ENCODE results near the gene PSMG4. TPM values are rescaled to one million over a fixed set of nuclear protein-coding genes. Genes with fewer than 3 reads are reported as not detected.

Gene PSMG4
- total and polyA plus RNA-seq, 10 of the 15 experiments (the other 5 are each of a cell fraction or from before 2014, with no cell fraction given) = 7.1 to 62.6 (median 29.8) TPM

GRCh38 chr6:3258720-3259490 lies at the start of gene PSMG4 (continued):
- TF ChIP-seq, protein P1, sequence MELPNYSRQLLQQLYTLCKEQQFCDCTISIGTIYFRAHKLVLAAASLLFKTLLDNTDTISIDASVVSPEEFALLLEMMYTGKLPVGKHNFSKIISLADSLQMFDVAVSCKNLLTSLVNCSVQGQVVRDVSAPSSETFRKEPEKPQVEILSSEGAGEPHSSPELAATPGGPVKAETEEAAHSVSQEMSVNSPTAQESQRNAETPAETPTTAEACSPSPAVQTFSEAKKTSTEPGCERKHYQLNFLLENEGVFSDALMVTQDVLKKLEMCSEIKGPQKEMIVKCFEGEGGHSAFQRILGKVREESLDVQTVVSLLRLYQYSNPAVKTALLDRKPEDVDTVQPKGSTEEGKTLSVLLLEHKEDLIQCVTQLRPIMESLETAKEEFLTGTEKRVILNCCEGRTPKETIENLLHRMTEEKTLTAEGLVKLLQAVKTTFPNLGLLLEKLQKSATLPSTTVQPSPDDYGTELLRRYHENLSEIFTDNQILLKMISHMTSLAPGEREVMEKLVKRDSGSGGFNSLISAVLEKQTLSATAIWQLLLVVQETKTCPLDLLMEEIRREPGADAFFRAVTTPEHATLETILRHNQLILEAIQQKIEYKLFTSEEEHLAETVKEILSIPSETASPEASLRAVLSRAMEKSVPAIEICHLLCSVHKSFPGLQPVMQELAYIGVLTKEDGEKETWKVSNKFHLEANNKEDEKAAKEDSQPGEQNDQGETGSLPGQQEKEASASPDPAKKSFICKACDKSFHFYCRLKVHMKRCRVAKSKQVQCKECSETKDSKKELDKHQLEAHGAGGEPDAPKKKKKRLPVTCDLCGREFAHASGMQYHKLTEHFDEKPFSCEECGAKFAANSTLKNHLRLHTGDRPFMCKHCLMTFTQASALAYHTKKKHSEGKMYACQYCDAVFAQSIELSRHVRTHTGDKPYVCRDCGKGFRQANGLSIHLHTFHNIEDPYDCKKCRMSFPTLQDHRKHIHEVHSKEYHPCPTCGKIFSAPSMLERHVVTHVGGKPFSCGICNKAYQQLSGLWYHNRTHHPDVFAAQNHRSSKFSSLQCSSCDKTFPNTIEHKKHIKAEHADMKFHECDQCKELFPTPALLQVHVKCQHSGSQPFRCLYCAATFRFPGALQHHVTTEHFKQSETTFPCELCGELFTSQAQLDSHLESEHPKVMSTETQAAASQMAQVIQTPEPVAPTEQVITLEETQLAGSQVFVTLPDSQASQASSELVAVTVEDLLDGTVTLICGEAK (IDR thresholded peaks at IDR 0.05; ENCODE audit: borderline replicate concordance) = no peak
- TF ChIP-seq RAD21 (IDR thresholded peaks at IDR 0.05; ENCODE audit: insufficient read depth, low read depth, low read length) = no peak
- peak; percentile 83 for TF ChIP-seq LARP7 (IDR thresholded peaks at IDR 0.05)
- no peak for TF ChIP-seq ZNF217 (IDR thresholded peaks at IDR 0.05)
- no peak for TF ChIP-seq IRF4 (IDR thresholded peaks at IDR 0.05; ENCODE audit: low read depth, low read length)
- no peak for TF ChIP-seq IKZF2 (IDR thresholded peaks at IDR 0.05)
- TF ChIP-seq SREBF2 (IDR thresholded peaks at IDR 0.05; ENCODE audit: low read length) = no peak
- TF ChIP-seq STAT3 (IDR thresholded peaks at IDR 0.05; ENCODE audit: low read depth, low read length) = no peak
- TF ChIP-seq ZNF274 (IDR thresholded peaks at IDR 0.05; ENCODE audit: insufficient read depth, insufficient read length) = no peak
- peak; percentile 57; the same call in 1 of the 2 replicates for TF ChIP-seq STAT1 (conservative IDR thresholded peaks at IDR 0.05)
- no peak for TF ChIP-seq HDGF (IDR thresholded peaks at IDR 0.05)
- TF ChIP-seq FOXK2 (IDR thresholded peaks at IDR 0.05) = 0 out of 2 replicates have a peak, but pooled peaks have one; percentile 18
- TF ChIP-seq, protein P2, sequence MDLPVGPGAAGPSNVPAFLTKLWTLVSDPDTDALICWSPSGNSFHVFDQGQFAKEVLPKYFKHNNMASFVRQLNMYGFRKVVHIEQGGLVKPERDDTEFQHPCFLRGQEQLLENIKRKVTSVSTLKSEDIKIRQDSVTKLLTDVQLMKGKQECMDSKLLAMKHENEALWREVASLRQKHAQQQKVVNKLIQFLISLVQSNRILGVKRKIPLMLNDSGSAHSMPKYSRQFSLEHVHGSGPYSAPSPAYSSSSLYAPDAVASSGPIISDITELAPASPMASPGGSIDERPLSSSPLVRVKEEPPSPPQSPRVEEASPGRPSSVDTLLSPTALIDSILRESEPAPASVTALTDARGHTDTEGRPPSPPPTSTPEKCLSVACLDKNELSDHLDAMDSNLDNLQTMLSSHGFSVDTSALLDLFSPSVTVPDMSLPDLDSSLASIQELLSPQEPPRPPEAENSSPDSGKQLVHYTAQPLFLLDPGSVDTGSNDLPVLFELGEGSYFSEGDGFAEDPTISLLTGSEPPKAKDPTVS (IDR thresholded peaks at IDR 0.05; ENCODE audit: low read depth, low read length) = no peak
- TF ChIP-seq ZZZ3 (IDR thresholded peaks at IDR 0.05; ENCODE audit: control insufficient read depth, insufficient read length, low read depth) = no peak
- no peak for TF ChIP-seq EED (IDR thresholded peaks at IDR 0.05; ENCODE audit: low read depth)
- TF ChIP-seq CHD1 (IDR thresholded peaks at IDR 0.05; ENCODE audit: low read depth, low read length) = no peak
- TF ChIP-seq, protein P3, sequence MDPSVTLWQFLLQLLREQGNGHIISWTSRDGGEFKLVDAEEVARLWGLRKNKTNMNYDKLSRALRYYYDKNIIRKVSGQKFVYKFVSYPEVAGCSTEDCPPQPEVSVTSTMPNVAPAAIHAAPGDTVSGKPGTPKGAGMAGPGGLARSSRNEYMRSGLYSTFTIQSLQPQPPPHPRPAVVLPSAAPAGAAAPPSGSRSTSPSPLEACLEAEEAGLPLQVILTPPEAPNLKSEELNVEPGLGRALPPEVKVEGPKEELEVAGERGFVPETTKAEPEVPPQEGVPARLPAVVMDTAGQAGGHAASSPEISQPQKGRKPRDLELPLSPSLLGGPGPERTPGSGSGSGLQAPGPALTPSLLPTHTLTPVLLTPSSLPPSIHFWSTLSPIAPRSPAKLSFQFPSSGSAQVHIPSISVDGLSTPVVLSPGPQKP (IDR thresholded peaks at IDR 0.05; ENCODE audit: low read depth, low read length) = no peak
- no peak for TF ChIP-seq PML (IDR thresholded peaks at IDR 0.05; ENCODE audit: low read length)
- peak; percentile 84; the same call in 1 of the 2 replicates for TF ChIP-seq SIN3A (IDR thresholded peaks at IDR 0.05; ENCODE audit: low read depth, low read length)
- TF ChIP-seq RBBP5 (conservative IDR thresholded peaks at IDR 0.05) = no peak
- TF ChIP-seq CHD4 (IDR thresholded peaks at IDR 0.05) = no peak
- no peak for TF ChIP-seq FOXM1 (IDR thresholded peaks at IDR 0.05; ENCODE audit: low read depth, low read length)
- TF ChIP-seq RAD51 (IDR thresholded peaks at IDR 0.05) = no peak
- TF ChIP-seq SPI1 (IDR thresholded peaks at IDR 0.05; ENCODE audit: borderline replicate concordance, insufficient read depth, low read depth, low read length) = no peak
- TF ChIP-seq ATF7 (IDR thresholded peaks at IDR 0.05; ENCODE audit: low read depth) = no peak
- no peak for TF ChIP-seq MTA2 (IDR thresholded peaks at IDR 0.05; ENCODE audit: low read depth)
- no peak for TF ChIP-seq SMAD5 (IDR thresholded peaks at IDR 0.05; ENCODE audit: low read depth)
- TF ChIP-seq ZBED1 (IDR thresholded peaks at IDR 0.05; ENCODE audit: borderline replicate concordance) = no peak

All from GM12878 (cell line).